ENCODE measurements around the gene FGF5. TPM values are rescaled to one million over a fixed set of nuclear protein-coding genes. Genes with fewer than 3 reads are reported as not detected.
"Not testable (repeated sequence)": the region's sequence is repeated elsewhere in the genome, so short reads cannot be mapped to it uniquely, and the experiment has no call there.

The FGF5 gene
- total RNA-seq, 1 donor from 2014 or later = 0.02 TPM

DNA sequence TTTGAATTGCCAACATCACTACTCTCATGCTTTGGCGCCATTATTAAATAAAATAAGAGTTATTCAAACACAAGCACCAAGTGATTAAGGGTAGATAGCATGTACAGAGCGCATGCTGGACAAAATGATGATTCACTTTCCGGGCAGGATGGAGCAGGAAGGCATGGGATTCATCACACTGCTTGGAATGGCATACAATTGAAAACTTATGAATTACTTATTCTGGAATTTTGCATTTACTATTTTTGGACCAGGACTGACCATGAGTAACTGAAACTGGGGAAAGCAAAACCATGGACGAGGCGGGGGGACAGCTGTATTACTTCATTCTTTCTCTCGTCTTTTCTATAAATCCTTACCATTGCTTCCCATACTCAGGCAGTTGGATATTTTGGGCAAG is 28.5 kb upstream of the FGF5 start:
- Mint-ChIP-seq H3K4me3 (ENCODE audit: low read depth) (no peak overlapping the region), H3K27ac (no peak overlapping the region), H3K9me3 (no peaks in the 10 kb centered on the region), H3K36me3 (ENCODE audit: low read depth) (no peaks in the 10 kb centered on the region), H3K27me3 (ENCODE audit: low read depth) (peaks cover 9% of the 10 kb centered on the region), H3K4me1 (ENCODE audit: low read depth) (no peaks in the 10 kb centered on the region)
- DNase-seq (ENCODE audit: low spot score) = no peak
- intact Hi-C loops (cut with micrococcal nuclease) = no loop called here

DNA sequence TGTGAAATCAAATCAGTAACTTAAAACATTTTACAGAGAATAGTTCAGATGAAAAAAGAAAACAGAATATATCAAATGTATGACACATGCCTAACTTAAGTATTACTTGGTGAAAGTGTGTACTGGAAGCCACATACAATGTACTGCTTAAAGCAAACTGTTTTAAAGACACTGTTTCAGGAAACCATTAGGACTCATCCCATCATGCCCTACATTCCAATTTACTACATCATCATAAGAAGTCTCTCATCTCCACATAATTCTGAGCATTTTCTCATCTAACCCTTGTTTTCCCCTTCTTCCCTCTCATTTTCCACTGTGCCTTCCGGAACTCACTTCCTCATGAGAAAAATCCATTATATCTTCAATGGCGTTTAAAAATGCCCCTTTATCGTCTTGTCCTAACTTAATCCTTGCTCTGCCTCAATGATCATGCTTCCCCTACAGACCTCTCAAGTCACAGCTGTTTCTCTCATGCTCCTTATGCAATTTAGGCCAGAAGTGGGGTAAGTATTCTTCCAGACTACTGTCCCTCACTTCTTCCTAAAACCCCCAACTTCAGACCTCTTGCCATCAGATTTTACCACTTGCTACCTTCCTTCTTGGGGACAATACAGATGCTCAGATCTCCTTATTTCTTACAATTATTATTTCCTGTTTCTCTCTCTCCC is 26.8 kb upstream of the FGF5 start:
- Mint-ChIP-seq H3K27me3 (ENCODE audit: low read depth) (peaks cover 7% of the 10 kb centered on the region), H3K9me3 (no peaks in the 10 kb centered on the region), H3K36me3 (ENCODE audit: low read depth) (no peaks in the 10 kb centered on the region), H3K27ac (no peak overlapping the region), H3K4me1 (ENCODE audit: low read depth) (no peaks in the 10 kb centered on the region), H3K4me3 (ENCODE audit: low read depth) (no peak overlapping the region)
- intact Hi-C loops (cut with micrococcal nuclease) = no loop called here
- DNase-seq (ENCODE audit: low spot score) = no peak

DNA sequence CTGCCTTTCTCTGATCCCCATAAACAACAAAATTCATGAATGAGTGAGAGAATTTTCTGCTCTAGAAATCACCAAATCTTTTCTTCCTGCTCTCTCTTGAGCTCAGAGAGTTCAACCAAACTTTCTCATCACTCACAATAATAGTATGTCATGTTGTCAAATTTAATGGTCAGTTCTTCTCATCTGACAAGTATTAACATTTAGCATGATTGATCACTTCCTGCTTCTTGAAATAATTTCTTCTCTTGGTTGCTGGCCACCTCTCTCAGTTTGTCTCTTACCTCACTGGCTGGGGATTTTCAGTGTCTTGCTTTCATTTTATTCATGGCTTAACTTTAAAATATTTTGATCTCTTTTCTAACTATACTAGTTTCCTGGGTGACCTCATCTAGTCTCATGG is 25.5 kb upstream of the FGF5 start:
- Mint-ChIP-seq H3K4me1 (ENCODE audit: low read depth) (no peaks in the 10 kb centered on the region), H3K36me3 (ENCODE audit: low read depth) (no peaks in the 10 kb centered on the region), H3K27ac (no peak overlapping the region), H3K4me3 (ENCODE audit: low read depth) (no peak overlapping the region), H3K9me3 (no peaks in the 10 kb centered on the region), H3K27me3 (ENCODE audit: low read depth) (peaks cover 5% of the 10 kb centered on the region)
- DNase-seq (ENCODE audit: low spot score) = no peak
- intact Hi-C loops (cut with micrococcal nuclease) = no loop called here

DNA sequence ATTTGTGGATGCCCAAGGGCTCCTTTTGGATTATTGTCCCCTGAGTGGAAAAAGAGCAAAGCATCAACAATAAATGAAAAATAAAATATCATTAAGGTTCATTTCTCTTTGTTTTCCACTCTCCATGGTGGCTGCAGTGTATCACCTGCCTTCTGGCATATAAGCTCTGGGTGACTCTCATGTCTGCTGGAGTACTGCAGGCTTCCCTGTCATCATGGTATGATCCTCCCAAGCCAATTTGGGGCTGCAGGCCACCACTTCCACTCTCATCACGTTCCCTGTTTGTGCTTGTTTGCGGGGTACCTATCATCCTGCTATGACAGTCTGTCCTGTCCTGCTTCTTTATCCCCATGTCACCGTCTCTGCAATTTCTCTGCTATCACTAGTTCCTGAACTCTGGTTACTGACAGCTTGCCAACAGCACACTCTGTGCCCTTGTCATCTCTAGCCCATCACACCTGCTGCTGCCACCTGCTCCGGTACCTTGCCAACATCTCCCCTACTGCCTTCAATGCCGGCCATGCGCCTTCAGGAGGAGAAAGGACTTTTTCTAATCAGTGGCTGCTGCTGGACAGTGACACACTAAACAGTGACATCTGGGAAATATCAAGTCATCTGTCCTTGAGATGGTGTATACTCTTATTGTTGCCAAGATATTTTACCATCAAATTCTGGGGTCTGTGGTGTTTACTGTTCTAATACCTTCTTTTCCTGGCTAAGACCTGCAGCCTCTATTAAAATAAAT is 23.0 kb upstream of the FGF5 start:
- H3K9me3 Mint-ChIP-seq = no peaks in the 10 kb centered on the region
- peaks cover 10% of the 10 kb centered on the region for H3K27me3 Mint-ChIP-seq (ENCODE audit: low read depth)
- H3K4me1 Mint-ChIP-seq (ENCODE audit: low read depth) = no peaks in the 10 kb centered on the region
- H3K27ac Mint-ChIP-seq = no peak overlapping the region
- H3K4me3 Mint-ChIP-seq (ENCODE audit: low read depth) = no peak overlapping the region
- DNase-seq (ENCODE audit: low spot score) = no peak
- intact Hi-C loops (cut with micrococcal nuclease) = no loop called here
- H3K36me3 Mint-ChIP-seq (ENCODE audit: low read depth) = no peaks in the 10 kb centered on the region

DNA sequence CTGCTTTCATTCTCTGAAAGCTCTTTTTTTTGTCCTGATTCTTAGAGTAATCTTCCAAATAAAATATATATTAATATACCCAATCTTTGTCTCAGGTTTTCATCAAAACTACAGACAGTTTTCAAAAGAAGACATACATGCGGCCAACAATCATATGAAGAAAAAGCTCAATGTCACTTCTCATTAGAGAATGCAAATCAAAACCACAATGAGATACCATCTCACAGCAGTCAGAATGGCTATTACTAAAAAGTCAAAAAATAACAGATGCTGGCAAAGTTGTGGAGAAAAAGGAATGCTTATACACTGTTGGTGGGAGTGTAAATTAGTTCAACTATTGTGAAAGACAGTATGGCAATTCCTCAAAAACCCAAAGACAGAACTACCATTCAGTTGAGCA is 19.0 kb upstream of the FGF5 start:
- H3K36me3 Mint-ChIP-seq (ENCODE audit: low read depth); intact Hi-C loops (cut with micrococcal nuclease); H3K27ac Mint-ChIP-seq; H3K9me3 Mint-ChIP-seq; DNase-seq (ENCODE audit: low spot score); H3K4me3 Mint-ChIP-seq (ENCODE audit: low read depth); H3K4me1 Mint-ChIP-seq (ENCODE audit: low read depth): not testable (repeated sequence)
- peaks cover 14% of the 10 kb centered on the region for H3K27me3 Mint-ChIP-seq (ENCODE audit: low read depth)

DNA sequence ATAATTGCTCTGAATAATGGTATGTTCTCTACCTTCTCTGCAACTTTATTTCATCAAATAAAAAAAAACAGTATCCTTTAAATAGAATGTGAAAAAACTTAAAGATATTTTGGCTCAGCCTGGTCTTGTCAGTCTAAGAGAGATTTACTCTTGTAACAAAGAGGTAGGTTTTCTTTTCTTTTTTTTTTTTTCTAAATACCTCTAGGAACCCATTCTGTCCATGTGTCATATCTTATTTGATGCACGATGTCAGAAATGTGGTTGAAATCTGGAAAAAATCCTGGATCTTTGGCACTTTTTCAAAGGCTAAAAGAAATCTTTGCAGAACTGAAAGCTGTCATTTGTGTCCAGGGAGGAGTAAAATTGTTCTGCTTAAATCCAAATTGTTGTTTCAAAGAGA is 17.3 kb upstream of the FGF5 start:
- intact Hi-C loops (cut with micrococcal nuclease) = no loop called here
- DNase-seq (ENCODE audit: low spot score) = no peak
- Mint-ChIP-seq H3K9me3 (no peaks in the 10 kb centered on the region), H3K27me3 (ENCODE audit: low read depth) (peaks cover 15% of the 10 kb centered on the region), H3K4me3 (ENCODE audit: low read depth) (no peak overlapping the region), H3K36me3 (ENCODE audit: low read depth) (no peaks in the 10 kb centered on the region), H3K4me1 (ENCODE audit: low read depth) (no peaks in the 10 kb centered on the region), H3K27ac (no peak overlapping the region)

DNA sequence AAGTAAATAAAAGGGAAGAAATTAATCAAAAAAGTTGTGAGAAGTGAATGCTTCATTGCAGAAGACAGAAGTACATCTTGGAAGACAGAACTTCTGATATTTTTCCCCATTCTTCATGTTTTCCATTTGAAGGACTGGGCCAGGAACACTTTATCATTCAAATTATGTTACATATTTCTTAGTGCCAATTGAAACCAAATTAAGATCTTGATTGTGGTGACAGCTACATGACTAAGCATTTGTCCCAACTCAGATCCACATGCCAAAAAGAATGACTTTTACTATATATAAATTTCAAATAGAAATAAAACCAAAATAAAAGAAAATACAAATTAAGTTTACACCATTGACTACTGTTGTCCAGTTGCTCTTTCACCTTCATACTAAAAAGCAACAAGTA is 14.0 kb upstream of the FGF5 start:
- Mint-ChIP-seq H3K4me1 (ENCODE audit: low read depth) (no peaks in the 10 kb centered on the region), H3K36me3 (ENCODE audit: low read depth) (no peaks in the 10 kb centered on the region), H3K27ac (no peak overlapping the region), H3K9me3 (no peaks in the 10 kb centered on the region), H3K4me3 (ENCODE audit: low read depth) (no peak overlapping the region), H3K27me3 (ENCODE audit: low read depth) (peaks cover 20% of the 10 kb centered on the region)
- no peak for DNase-seq (ENCODE audit: low spot score)
- intact Hi-C loops (cut with micrococcal nuclease) = no loop called here

DNA sequence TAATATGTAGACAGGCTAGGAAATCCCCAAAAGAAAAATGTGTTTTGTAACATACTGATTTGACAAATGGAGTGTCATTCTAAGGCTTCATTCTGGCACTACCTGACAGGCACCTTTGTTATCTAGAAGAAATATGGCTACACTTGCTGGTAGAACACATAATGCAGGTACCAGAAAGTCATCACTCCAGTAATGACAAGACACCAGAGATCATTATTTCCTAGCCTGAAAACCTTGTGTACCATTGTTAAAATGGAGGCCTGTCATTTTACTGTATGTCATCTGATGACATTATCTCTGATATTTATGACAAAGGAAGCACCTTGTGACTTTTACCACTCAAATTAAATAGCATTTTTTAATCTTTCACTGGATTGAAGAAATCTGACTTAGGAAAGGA is 13.5 kb upstream of the FGF5 start:
- no peak overlapping the region for H3K27ac Mint-ChIP-seq
- no peaks in the 10 kb centered on the region for H3K9me3 Mint-ChIP-seq
- peaks cover 23% of the 10 kb centered on the region for H3K27me3 Mint-ChIP-seq (ENCODE audit: low read depth)
- DNase-seq (ENCODE audit: low spot score) = no peak
- no peak overlapping the region for H3K4me3 Mint-ChIP-seq (ENCODE audit: low read depth)
- intact Hi-C loops (cut with micrococcal nuclease) = no loop called here
- H3K36me3 Mint-ChIP-seq (ENCODE audit: low read depth) = no peaks in the 10 kb centered on the region
- no peaks in the 10 kb centered on the region for H3K4me1 Mint-ChIP-seq (ENCODE audit: low read depth)

DNA sequence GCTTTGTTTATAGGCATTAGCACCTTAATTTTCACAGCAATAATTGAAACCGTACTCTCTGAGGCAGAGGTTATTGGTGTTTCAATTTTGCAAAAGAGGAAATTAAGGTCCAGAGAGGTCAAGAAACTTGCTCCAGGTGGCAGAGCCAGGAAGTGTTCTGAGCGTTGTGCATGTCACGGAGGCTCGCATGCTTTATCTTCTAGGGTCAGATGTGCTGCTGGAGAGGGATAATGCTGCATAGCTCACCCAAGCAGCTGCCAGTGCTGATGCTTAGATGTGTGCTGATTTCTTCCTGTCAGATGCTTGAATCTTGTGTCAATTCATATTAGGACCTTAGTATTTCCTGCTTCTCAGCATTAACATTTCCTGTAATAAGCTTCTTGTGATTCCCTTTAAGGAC is 13.0 kb upstream of the FGF5 start:
- H3K9me3 Mint-ChIP-seq = no peaks in the 10 kb centered on the region
- H3K27me3 Mint-ChIP-seq (ENCODE audit: low read depth) = peaks cover 23% of the 10 kb centered on the region
- DNase-seq (ENCODE audit: low spot score) = no peak
- H3K4me3 Mint-ChIP-seq (ENCODE audit: low read depth) = no peak overlapping the region
- H3K36me3 Mint-ChIP-seq (ENCODE audit: low read depth) = no peaks in the 10 kb centered on the region
- no peak overlapping the region for H3K27ac Mint-ChIP-seq
- intact Hi-C loops (cut with micrococcal nuclease) = no loop called here
- no peaks in the 10 kb centered on the region for H3K4me1 Mint-ChIP-seq (ENCODE audit: low read depth)

DNA sequence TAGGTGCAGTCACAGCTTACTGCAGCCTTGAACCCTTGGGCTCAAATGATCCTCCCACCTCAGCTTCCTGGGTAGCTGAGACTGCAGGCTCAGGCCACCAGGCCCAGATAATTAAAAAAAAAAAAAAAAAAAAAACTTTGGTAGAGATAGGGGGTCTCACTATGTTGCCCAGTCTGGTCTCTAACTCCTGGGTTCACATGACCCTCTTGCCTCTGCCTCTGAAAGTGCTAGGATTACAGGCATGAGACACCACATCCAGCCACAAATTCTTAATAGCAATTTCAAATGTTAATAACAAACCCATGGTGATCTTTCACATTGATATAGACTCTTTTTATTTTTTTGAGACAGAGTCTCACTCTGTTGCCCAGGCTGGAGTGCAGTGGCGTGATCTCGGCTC is 12.3 kb upstream of the FGF5 start:
- Mint-ChIP-seq H3K9me3 (no peaks in the 10 kb centered on the region), H3K4me1 (ENCODE audit: low read depth) (no peaks in the 10 kb centered on the region), H3K27me3 (ENCODE audit: low read depth) (peaks cover 23% of the 10 kb centered on the region), H3K27ac (no peak overlapping the region), H3K36me3 (ENCODE audit: low read depth) (no peaks in the 10 kb centered on the region), H3K4me3 (ENCODE audit: low read depth) (no peak overlapping the region)
- DNase-seq (ENCODE audit: low spot score) = no peak
- intact Hi-C loops (cut with micrococcal nuclease) = no loop called here

DNA sequence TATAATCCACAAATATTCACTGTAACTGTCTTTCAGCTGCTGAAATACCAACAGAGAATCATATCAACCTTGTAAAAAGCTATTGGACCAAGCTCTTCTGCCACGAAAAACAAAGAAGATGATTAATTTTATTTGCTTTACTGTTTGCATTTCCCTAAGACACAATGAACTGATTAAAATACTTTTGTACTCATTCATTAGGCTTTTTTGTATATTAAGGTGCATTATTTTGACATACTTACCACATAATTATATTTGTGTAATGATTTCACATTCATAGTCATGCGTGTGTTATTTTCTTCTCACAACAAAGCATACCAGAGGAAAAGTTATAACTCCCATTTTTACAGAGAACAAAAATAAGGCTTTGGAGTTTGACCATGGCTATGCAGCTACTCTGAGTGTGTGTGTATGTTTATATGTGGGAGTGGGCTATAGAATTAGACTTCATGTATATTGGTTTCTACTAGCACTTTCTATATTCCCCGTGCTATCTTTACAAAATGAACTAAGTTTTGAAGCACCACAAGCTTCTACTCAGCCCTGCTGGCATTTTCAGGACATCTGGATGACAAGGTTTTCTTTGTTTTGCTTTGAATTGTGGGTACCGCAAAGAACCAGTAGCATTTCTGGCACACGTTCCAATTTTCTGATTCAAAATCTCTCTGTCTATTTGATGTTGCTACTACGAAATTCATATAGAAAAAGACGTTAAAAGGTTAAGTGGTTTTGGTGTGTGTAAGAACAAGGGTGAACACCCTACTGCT is 11.0 kb upstream of the FGF5 start:
- Mint-ChIP-seq H3K27me3 (ENCODE audit: low read depth) (peaks cover 23% of the 10 kb centered on the region), H3K27ac (no peak overlapping the region), H3K4me1 (ENCODE audit: low read depth) (no peaks in the 10 kb centered on the region), H3K4me3 (ENCODE audit: low read depth) (no peak overlapping the region), H3K9me3 (no peaks in the 10 kb centered on the region), H3K36me3 (ENCODE audit: low read depth) (no peaks in the 10 kb centered on the region)
- intact Hi-C loops (cut with micrococcal nuclease) = no loop called here
- no peak for DNase-seq (ENCODE audit: low spot score)

DNA sequence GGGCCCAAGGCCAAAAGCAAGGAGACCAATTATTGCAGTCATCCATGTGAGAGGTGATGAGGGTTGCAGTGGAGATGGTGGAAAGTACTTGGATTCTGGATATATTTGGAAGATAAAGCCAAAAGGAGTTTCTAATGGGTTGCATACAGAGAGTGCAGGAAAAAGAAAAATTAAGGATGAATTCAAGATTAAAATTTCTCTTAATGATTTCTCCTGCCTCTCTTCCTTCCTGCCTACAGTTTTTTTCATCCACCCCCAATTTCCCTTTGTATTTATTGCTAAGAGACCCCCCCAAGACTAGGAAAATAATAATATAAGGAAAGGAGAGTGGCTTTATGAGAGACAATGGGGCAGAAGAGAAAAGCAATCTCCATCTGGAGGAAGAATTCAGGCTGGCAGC is 8.6 kb upstream of the FGF5 start:
- no peak for DNase-seq (ENCODE audit: low spot score)
- Mint-ChIP-seq H3K9me3 (no peaks in the 10 kb centered on the region), H3K4me3 (ENCODE audit: low read depth) (no peak overlapping the region), H3K4me1 (ENCODE audit: low read depth) (no peaks in the 10 kb centered on the region), H3K36me3 (ENCODE audit: low read depth) (no peaks in the 10 kb centered on the region), H3K27me3 (ENCODE audit: low read depth) (peaks cover 24% of the 10 kb centered on the region), H3K27ac (no peak overlapping the region)
- intact Hi-C loops (cut with micrococcal nuclease) = no loop called here

DNA sequence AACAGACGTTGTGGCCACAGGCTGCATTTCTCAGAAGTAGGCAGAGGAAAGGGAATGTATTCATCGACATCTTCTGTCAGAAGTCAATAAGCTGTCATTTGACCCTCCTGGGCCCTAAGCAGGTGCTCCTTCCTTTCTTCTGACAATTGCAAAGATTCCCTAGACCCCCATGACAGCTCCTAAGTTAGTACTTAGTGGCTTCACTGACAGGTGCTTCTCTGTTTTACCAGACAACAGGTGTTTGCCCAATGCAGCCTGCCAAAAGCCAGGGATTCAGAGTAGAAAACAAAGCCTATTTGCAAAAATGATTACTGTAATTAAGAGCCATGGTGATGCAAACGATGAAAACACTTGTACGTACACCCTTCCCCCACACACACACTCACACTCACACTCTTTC is 7.5 kb upstream of the FGF5 start:
- Mint-ChIP-seq H3K4me1 (ENCODE audit: low read depth) (no peaks in the 10 kb centered on the region), H3K36me3 (ENCODE audit: low read depth) (no peaks in the 10 kb centered on the region), H3K27me3 (ENCODE audit: low read depth) (peaks cover 34% of the 10 kb centered on the region), H3K9me3 (no peaks in the 10 kb centered on the region), H3K4me3 (ENCODE audit: low read depth) (no peak overlapping the region), H3K27ac (no peak overlapping the region)
- intact Hi-C loops (cut with micrococcal nuclease) = no loop called here
- DNase-seq (ENCODE audit: low spot score) = no peak

Data from activated T-helper 2 cell treated with anti-CD3 and anti-CD28 coated beads, Interferon-gamma antibody, Interleukin-2, Interleukin-4, amounts not matched to agents 10 μg/mL and 5 μg/mL and 100 μg/mL, durations not matched to agents 14 hours and 24 hours and 36 hours (primary cell).